ENCODE measurements around the gene DEGS2. TPM values are rescaled to one million over a fixed set of nuclear protein-coding genes. Genes with fewer than 3 reads are reported as not detected.
"Not testable (repeated sequence)": the region's sequence is repeated elsewhere in the genome, so short reads cannot be mapped to it uniquely, and the experiment has no call there.

The DEGS2 gene
- total RNA-seq, 4 donors from 2014 or later = 23.8 to 116 (median 27.3) TPM

GRCh38 chr14:100165831-100166440 lies 6.5 kb upstream of the DEGS2 start:
- no peak for DNase-seq
- Histone ChIP-seq H3K27me3 (peaks cover 0 to 15% (median 0%) of the 10 kb centered on the region in 4 donors), H3K4me3 (peak overlapping the region; percentile 14 to 48 (median 40)), H3K27ac (peak overlapping the region in 3 of 4 donors; percentile 51 to 58 (median 53)), H3K9me3 (no peaks in the 10 kb centered on the region), H3K36me3 (no peaks in the 10 kb centered on the region), H3K4me1 (peaks cover 4 to 37% (median 17%) of the 10 kb centered on the region in 3 donors)
- intact Hi-C loops (cut with DNase I) = no loop called here
- TF ChIP-seq, protein P1, sequence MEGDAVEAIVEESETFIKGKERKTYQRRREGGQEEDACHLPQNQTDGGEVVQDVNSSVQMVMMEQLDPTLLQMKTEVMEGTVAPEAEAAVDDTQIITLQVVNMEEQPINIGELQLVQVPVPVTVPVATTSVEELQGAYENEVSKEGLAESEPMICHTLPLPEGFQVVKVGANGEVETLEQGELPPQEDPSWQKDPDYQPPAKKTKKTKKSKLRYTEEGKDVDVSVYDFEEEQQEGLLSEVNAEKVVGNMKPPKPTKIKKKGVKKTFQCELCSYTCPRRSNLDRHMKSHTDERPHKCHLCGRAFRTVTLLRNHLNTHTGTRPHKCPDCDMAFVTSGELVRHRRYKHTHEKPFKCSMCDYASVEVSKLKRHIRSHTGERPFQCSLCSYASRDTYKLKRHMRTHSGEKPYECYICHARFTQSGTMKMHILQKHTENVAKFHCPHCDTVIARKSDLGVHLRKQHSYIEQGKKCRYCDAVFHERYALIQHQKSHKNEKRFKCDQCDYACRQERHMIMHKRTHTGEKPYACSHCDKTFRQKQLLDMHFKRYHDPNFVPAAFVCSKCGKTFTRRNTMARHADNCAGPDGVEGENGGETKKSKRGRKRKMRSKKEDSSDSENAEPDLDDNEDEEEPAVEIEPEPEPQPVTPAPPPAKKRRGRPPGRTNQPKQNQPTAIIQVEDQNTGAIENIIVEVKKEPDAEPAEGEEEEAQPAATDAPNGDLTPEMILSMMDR (IDR thresholded peaks at IDR 0.05) = no peak
- no peak for TF ChIP-seq POLR2A (IDR thresholded peaks at IDR 0.05)
- no CpG with 5 or more reads among the region's 16 CpGs for WGBS, 2 donors

DNA sequence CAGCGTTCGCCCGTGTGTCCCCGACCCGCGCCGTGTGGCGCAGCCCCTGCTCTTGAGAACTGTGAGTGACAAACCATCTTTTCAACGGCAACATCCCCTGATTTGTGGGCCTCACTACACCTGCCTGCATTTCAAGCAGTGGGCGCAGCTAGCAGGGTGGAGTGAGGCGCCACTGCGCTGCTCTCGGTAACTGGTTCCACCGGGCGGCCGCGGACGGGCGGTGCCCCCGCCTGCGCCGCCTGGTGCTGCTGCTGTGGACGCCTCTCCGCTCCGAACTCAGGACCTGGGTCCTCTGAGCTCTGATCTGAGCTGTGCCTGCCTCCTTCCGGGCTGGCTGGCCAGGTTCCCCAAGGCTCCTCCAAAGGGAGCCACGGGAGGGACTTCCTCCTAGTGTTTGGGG lies 5.9 kb upstream of the DEGS2 start:
- WGBS, 2 donors = 33 to 55% methylated on average over 15 to 16 of the region's 27 CpGs
- no peaks in the 10 kb centered on the region for H3K9me3 ChIP-seq
- peak overlapping the region in 3 of 4 donors; percentile 51 to 58 (median 53) for H3K27ac ChIP-seq
- peaks cover 0 to 21% (median 0%) of the 10 kb centered on the region in 4 donors for H3K27me3 ChIP-seq
- no peak for DNase-seq
- intact Hi-C loops (cut with DNase I) = no loop called here
- no peaks in the 10 kb centered on the region for H3K36me3 ChIP-seq
- no peak for TF ChIP-seq POLR2A (IDR thresholded peaks at IDR 0.05)
- TF ChIP-seq, protein P1 (IDR thresholded peaks at IDR 0.05) = peak in 4 of 6 experiments; percentile 17 to 54 (median 40)
- H3K4me3 ChIP-seq = peak overlapping the region in 3 of 4 donors; percentile 14 to 44 (median 40)
- H3K4me1 ChIP-seq = peaks cover 4 to 41% (median 17%) of the 10 kb centered on the region in 3 donors

DNA sequence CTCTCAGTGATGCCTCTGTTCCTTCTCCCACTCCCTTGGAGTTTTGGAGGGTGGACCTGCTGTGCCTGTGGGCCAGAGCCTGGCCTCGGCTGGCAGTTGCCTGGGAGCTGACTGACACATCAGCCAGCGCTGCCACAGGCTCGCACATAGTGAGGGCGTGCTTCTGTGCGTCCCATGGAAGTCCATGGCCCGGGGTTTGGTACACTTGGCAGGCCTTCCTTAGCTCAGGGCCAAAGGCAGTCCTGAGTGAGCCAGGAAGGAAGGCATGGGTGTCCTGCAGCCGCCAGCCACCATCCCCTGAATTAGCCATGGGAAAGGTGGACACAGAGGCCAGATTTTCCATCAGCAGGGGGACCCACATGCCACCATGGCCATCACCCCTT lies 1.1 kb upstream of the DEGS2 start:
- no peaks in the 10 kb centered on the region for H3K36me3 ChIP-seq
- peaks cover 23 to 73% (median 27%) of the 10 kb centered on the region in 3 donors for H3K4me1 ChIP-seq
- intact Hi-C loops (cut with DNase I) = no loop called here
- 100% methylated on average over 1 of the region's 7 CpGs; no CpG with 5 or more reads in 1 of the 2 donors for WGBS, 2 donors
- TF ChIP-seq, protein P1 (IDR thresholded peaks at IDR 0.05) = no peak
- TF ChIP-seq POLR2A (IDR thresholded peaks at IDR 0.05) = no peak
- DNase-seq = no peak
- no peaks in the 10 kb centered on the region for H3K9me3 ChIP-seq
- H3K27me3 ChIP-seq = peaks cover 0 to 48% (median 5%) of the 10 kb centered on the region in 4 donors
- no peak overlapping the region for H3K4me3 ChIP-seq
- peak overlapping the region in 2 of 4 donors; percentile 3 to 88 for H3K27ac ChIP-seq

DNA sequence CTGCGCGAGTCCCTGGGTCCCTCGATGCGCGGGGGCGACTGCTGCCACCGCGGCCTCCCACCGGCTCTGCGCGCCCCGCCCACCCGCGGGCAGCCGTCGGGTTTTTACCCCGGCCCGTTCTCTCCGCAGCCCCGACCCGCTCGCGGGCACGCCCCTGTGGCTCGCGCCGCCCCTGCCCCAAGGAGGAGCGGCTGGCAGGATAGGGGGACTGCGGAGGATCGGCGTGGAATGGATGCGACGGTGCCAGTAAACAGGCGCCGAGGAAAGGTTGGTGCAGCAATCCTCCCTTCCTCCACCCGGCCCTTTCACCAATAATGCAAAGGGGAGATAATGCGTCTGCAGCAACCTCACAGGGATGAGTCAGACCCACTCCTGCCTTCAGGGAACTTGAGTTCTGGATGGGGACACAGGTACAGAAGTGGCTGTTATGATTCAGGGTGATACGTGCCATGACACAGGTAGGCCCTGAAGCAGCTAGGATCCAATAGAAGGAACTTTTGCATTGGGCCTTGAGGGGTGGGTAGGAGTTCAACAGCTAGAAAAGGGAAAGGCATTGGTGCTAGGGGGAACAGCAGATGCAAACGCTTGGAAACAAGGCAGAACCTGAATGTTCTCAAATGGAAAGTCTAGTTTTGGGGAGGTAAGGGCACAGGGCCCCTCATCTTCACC lies 554 bp upstream of the DEGS2 start:
- TF ChIP-seq, protein P1 (IDR thresholded peaks at IDR 0.05) = no peak
- peak in 1 of 4 donors; percentile 2 for TF ChIP-seq POLR2A (IDR thresholded peaks at IDR 0.05)
- Histone ChIP-seq H3K9me3 (peaks cover 0 to 2% (median 0%) of the 10 kb centered on the region in 3 donors), H3K36me3 (no peaks in the 10 kb centered on the region), H3K27ac (peak overlapping the region; percentile 22 to 88 (median 64)), H3K27me3 (peaks cover 0 to 48% (median 5%) of the 10 kb centered on the region in 4 donors), H3K4me1 (peaks cover 19 to 72% (median 25%) of the 10 kb centered on the region in 3 donors), H3K4me3 (peak overlapping the region; percentile 46 to 66 (median 60))
- intact Hi-C loops (cut with DNase I) = no loop called here
- no peak for DNase-seq
- 20 to 77% methylated on average over 2 to 10 of the region's 39 CpGs for WGBS, 2 donors

DNA sequence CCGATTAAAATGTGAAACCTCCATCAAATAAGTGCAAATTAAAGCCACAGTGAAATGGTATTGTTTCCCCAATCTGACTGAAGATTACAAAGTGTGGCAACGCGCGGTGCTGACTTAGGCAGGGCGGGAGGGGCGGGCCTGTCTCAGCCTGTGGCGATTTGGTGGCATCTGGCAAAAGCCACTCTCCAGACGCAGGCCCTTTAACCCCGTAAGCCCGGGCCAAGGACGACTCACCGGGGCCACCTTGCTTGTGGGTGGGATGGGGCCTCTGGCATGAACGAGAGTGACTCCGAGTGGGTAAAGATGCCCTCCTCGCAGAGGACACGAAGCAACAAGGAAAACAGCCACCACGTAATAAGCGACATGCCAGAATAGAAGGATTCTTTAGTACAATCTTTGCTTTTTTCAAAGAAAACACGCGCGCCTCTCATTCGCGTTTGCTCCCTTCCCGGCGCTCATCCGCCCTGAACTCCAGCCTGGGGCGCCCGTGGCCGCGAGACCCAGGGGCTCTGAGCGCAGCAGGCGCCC lies 815 bp downstream of the DEGS2 start:
- Histone ChIP-seq H3K4me1 (peaks cover 19 to 67% (median 25%) of the 10 kb centered on the region in 3 donors), H3K4me3 (peak overlapping the region; percentile 46 to 66 (median 60)), H3K36me3 (no peaks in the 10 kb centered on the region), H3K9me3 (peaks cover 0 to 14% (median 7%) of the 10 kb centered on the region in 3 donors), H3K27me3 (peaks cover 0 to 48% (median 5%) of the 10 kb centered on the region in 4 donors), H3K27ac (peak overlapping the region in 3 of 4 donors; percentile 76 to 88 (median 77))
- TF ChIP-seq, protein P1 (IDR thresholded peaks at IDR 0.05) = no peak
- no peak for TF ChIP-seq POLR2A (IDR thresholded peaks at IDR 0.05)
- intact Hi-C loops (cut with DNase I) = no loop called here
- WGBS, 2 donors = 13 to 18% methylated on average over 14 to 31 of the region's 32 CpGs
- DNase-seq = no peak

DNA sequence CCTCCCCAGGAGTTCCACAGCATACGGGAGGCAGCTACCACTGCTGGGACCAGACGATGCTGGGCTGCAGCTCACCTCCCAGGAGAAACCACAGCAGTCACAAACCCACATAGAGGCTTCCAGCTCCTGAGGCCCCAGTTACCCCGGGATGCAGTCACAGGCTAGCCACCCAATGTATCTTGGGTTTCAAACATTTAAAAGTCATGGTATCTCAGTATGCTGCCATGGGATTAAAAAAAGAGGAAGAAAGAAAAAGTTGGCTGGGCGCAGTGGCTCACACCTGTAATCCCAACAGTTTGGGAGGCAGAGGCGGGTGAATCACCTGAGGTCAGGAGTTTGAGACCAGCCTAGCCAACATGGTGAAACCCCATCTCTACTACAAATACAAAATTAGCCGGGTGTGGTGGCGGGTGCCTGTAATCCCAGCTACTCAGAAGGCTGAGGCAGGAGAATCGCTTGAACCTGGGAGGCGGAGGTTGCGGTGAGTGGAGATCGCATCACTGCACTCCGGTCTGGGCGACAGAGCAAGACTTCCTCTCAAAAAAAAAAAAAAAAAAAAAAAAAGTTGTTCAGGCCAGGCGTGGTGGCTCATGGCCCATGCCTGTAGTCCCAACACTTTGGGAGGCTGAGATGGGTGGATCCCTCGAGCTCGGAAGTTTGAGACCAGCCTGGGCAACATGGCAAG lies 1.8 kb downstream of the DEGS2 start:
- intact Hi-C loops (cut with DNase I); DNase-seq; H3K36me3 ChIP-seq: not testable (repeated sequence)
- peak overlapping the region in 2 of 4 donors; percentile 77 to 88 for H3K27ac ChIP-seq
- H3K4me1 ChIP-seq = peaks cover 19 to 60% (median 25%) of the 10 kb centered on the region in 3 donors
- H3K9me3 ChIP-seq = peaks cover 0 to 18% (median 7%) of the 10 kb centered on the region in 3 donors
- 75 to 85% methylated on average over 10 to 12 of the region's 16 CpGs for WGBS, 2 donors
- H3K4me3 ChIP-seq = peak overlapping the region in 1 of 4 donors; percentile 55
- H3K27me3 ChIP-seq = peaks cover 0 to 48% (median 5%) of the 10 kb centered on the region in 4 donors
